Measurements from ENCODE around the gene CCDC174. TPM values are rescaled to one million over a fixed set of nuclear protein-coding genes. Genes with fewer than 3 reads are reported as not detected.

The CCDC174 gene
- total RNA-seq, 4 donors from 2014 or later, result 15.8 to 24.0 (median 20.2) TPM

DNA sequence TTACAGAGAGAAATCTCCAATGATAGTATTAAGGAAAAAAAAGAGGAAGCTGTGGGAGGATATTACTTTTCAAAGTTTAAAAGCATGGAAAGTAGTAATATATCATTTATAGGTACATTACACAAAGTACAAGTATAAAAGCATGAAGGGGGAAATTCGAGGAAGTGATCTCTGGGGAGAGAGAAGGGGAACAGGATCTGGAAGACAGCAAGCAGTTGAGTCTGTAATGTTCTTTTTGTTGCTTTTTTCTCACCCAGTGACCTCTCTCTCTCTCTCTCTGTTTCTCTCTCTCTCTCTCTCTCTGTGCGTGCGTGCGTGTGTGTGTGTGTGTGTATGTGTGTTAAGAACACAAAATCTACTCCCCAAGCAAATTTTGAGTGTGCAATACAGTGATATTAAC is 33.6 kb downstream of the CCDC174 start:
- 34 to 35% methylated on average over 4 of the region's 4 CpGs for WGBS, 2 donors (ENCODE audit: low coverage in 1 of 2)
- Histone ChIP-seq H3K9me3 (no peaks in the 10 kb centered on the region), H3K4me3 (no peak overlapping the region), H3K27ac (no peak overlapping the region), H3K27me3 (no peaks in the 10 kb centered on the region), H3K4me1 (no peaks in the 10 kb centered on the region), H3K36me3 (no peaks in the 10 kb centered on the region)
- no peak for ATAC-seq
- TF ChIP-seq POLR2A (IDR thresholded peaks at IDR 0.05), result no peak
- no peak for TF ChIP-seq EP300 (IDR thresholded peaks at IDR 0.05)
- TF ChIP-seq, protein P1, sequence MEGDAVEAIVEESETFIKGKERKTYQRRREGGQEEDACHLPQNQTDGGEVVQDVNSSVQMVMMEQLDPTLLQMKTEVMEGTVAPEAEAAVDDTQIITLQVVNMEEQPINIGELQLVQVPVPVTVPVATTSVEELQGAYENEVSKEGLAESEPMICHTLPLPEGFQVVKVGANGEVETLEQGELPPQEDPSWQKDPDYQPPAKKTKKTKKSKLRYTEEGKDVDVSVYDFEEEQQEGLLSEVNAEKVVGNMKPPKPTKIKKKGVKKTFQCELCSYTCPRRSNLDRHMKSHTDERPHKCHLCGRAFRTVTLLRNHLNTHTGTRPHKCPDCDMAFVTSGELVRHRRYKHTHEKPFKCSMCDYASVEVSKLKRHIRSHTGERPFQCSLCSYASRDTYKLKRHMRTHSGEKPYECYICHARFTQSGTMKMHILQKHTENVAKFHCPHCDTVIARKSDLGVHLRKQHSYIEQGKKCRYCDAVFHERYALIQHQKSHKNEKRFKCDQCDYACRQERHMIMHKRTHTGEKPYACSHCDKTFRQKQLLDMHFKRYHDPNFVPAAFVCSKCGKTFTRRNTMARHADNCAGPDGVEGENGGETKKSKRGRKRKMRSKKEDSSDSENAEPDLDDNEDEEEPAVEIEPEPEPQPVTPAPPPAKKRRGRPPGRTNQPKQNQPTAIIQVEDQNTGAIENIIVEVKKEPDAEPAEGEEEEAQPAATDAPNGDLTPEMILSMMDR (IDR thresholded peaks at IDR 0.05), result no peak
- no peak for TF ChIP-seq POLR2AphosphoS5 (IDR thresholded peaks at IDR 0.05)

GRCh38 chr3:14687360-14687759 is 35.8 kb downstream of the CCDC174 start:
- TF ChIP-seq POLR2A (IDR thresholded peaks at IDR 0.05) (no peak), EP300 (IDR thresholded peaks at IDR 0.05) (no peak), POLR2AphosphoS5 (IDR thresholded peaks at IDR 0.05) (no peak)
- TF ChIP-seq, protein P1 (IDR thresholded peaks at IDR 0.05), result no peak
- no peak for ATAC-seq
- no peak overlapping the region for H3K4me3 ChIP-seq
- no peaks in the 10 kb centered on the region for H3K36me3 ChIP-seq
- H3K4me1 ChIP-seq, result no peaks in the 10 kb centered on the region
- H3K27me3 ChIP-seq, result no peaks in the 10 kb centered on the region
- 60 to 87% methylated on average over 1 to 3 of the region's 3 CpGs for WGBS, 2 donors (ENCODE audit: low coverage in 1 of 2)
- no peak overlapping the region for H3K27ac ChIP-seq
- H3K9me3 ChIP-seq, result peaks cover 0 to 2% (median 0%) of the 10 kb centered on the region in 3 donors

DNA sequence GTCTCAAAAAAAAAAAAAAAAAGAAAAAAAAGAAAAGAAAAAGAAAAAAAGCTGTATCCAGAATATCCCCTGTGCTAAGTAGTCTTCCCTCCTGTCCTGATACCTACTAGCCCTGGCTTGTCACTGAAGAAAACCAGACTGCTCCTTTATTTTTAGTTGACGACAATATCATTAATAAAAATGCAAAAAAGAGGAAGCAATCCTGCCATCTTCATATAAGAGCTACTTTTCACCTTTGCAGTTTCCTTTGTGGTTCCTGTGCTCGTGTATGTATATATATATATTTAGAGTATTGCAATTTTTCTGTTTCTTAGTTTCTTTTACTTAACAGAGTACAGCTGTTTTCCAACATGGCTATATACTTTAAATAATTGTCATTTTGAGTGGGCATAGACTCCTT is 37.0 kb downstream of the CCDC174 start:
- no peak overlapping the region for H3K27ac ChIP-seq
- no peak overlapping the region for H3K4me3 ChIP-seq
- no peaks in the 10 kb centered on the region for H3K27me3 ChIP-seq
- no peaks in the 10 kb centered on the region for H3K4me1 ChIP-seq
- no peaks in the 10 kb centered on the region for H3K36me3 ChIP-seq
- H3K9me3 ChIP-seq, result peaks cover 0 to 14% (median 0%) of the 10 kb centered on the region in 3 donors
- no peak for ATAC-seq
- TF ChIP-seq, protein P1 (IDR thresholded peaks at IDR 0.05), result no peak
- TF ChIP-seq EP300 (IDR thresholded peaks at IDR 0.05) (no peak), POLR2AphosphoS5 (IDR thresholded peaks at IDR 0.05) (no peak), POLR2A (IDR thresholded peaks at IDR 0.05) (no peak)
- 43 to 79% methylated on average over 2 of the region's 2 CpGs for WGBS, 2 donors (ENCODE audit: low coverage in 1 of 2)

- no peak overlapping the region for H3K27ac ChIP-seq
- peaks cover 0 to 20% (median 0%) of the 10 kb centered on the region in 3 donors for H3K9me3 ChIP-seq
- 81 to 87% methylated on average over 5 to 7 of the region's 7 CpGs for WGBS, 2 donors (ENCODE audit: low coverage in 1 of 2)
- ATAC-seq, result no peak
- H3K27me3 ChIP-seq, result no peaks in the 10 kb centered on the region
- no peaks in the 10 kb centered on the region for H3K4me1 ChIP-seq
- H3K4me3 ChIP-seq, result no peak overlapping the region
- H3K36me3 ChIP-seq, result no peaks in the 10 kb centered on the region
- no peak for TF ChIP-seq EP300 (IDR thresholded peaks at IDR 0.05)
- TF ChIP-seq, protein P1 (IDR thresholded peaks at IDR 0.05), result no peak
- no peak for TF ChIP-seq POLR2A (IDR thresholded peaks at IDR 0.05)
- TF ChIP-seq POLR2AphosphoS5 (IDR thresholded peaks at IDR 0.05), result no peak
Observed at GRCh38 chr3:14689247-14689980, 37.9 kb downstream of the CCDC174 start.

DNA sequence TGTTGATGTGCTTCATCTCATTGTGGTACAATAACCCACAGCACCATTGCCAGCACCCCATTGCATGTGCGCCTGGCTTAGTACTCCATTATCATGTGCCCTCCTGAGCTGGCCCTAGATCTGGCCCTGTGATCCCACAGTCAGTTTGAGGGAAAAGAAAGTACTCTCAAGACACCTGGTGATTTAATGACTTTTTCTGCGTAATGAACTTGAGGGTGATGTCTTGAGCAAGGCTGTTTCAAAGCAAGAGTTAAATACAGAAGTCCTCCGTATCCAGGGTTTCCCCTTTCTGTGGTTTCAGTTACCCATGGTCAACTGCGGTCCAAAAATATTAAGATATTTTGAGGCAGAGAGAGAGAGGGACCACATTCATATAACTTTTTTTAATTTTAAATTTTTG is 39.7 kb downstream of the CCDC174 start:
- WGBS, 2 donors (ENCODE audit: low coverage in 1 of 2), result 71 to 100% methylated on average over 3 to 4 of the region's 4 CpGs
- Histone ChIP-seq H3K4me1 (no peaks in the 10 kb centered on the region), H3K27ac (no peak overlapping the region), H3K36me3 (no peaks in the 10 kb centered on the region), H3K9me3 (peaks cover 0 to 20% (median 0%) of the 10 kb centered on the region in 3 donors), H3K27me3 (no peaks in the 10 kb centered on the region), H3K4me3 (no peak overlapping the region)
- TF ChIP-seq POLR2A (IDR thresholded peaks at IDR 0.05), result no peak
- no peak for TF ChIP-seq POLR2AphosphoS5 (IDR thresholded peaks at IDR 0.05)
- TF ChIP-seq, protein P1 (IDR thresholded peaks at IDR 0.05), result no peak
- no peak for TF ChIP-seq EP300 (IDR thresholded peaks at IDR 0.05)
- no peak for ATAC-seq
